Stimulated activated CD4-positive, alpha-beta T cell treated with anti-CD3 and anti-CD28 coated beads, Interleukin-1b, Interleukin-23, amount 100 ng/mL, for 24 hours (primary cell): Measurements from ENCODE around the gene LMAN1L.
"Not testable (repeated sequence)": the region's sequence is repeated elsewhere in the genome, so short reads cannot be mapped to it uniquely, and the experiment has no call there.

ENCODE experiments used
- DNase-seq, 4 experiments: peaks; one replicate each; pipeline ENCODE4 v3.0.0-alpha.2; 2020; ENCODE audit warnings: low read depth in 4 of 4, low spot score in 1 of 4

Gene LMAN1L

GRCh38 chr15:74782259-74783071 lies 30.2 kb upstream of the LMAN1L start:
- no peak for DNase-seq

- DNase-seq, result no peak
These were observed 29.4 kb upstream of the LMAN1L start for GRCh38 chr15:74783072-74783807.

GRCh38 chr15:74783808-74784175 lies 28.8 kb upstream of the LMAN1L start:
- DNase-seq, result no peak

- DNase-seq, result no peak
These were observed 28.0 kb upstream of the LMAN1L start for GRCh38 chr15:74784426-74785193.

- DNase-seq, result no peak
These were observed 27.2 kb upstream of the LMAN1L start for GRCh38 chr15:74785194-74786032.

GRCh38 chr15:74786081-74786480 lies 26.6 kb upstream of the LMAN1L start:
- not testable (repeated sequence) for DNase-seq

GRCh38 chr15:74786551-74787165 lies 26.0 kb upstream of the LMAN1L start:
- DNase-seq, result no peak

- peak; percentile 74 to 92 (median 81) for DNase-seq
These were observed 25.2 kb upstream of the LMAN1L start for GRCh38 chr15:74787251-74788041.

GRCh38 chr15:74788042-74788682 lies 24.5 kb upstream of the LMAN1L start:
- no peak for DNase-seq

- no peak for DNase-seq
These were observed 23.9 kb upstream of the LMAN1L start for GRCh38 chr15:74788683-74789151.

- no peak for DNase-seq
These were observed 23.4 kb upstream of the LMAN1L start for GRCh38 chr15:74789171-74789631.

- DNase-seq, result no peak
These were observed 22.9 kb upstream of the LMAN1L start for GRCh38 chr15:74789741-74790079.

GRCh38 chr15:74790080-74790916 lies 22.3 kb upstream of the LMAN1L start:
- DNase-seq, result no peak

GRCh38 chr15:74791007-74791406 lies 21.6 kb upstream of the LMAN1L start:
- DNase-seq, result no peak

- no peak for DNase-seq
These were observed 21.0 kb upstream of the LMAN1L start for GRCh38 chr15:74791667-74792066.

- no peak for DNase-seq
These were observed 20.2 kb upstream of the LMAN1L start for GRCh38 chr15:74792227-74793016.
